ENCODE data around the gene BOD1L1. TPM values are rescaled to one million over a fixed set of nuclear protein-coding genes. Genes with fewer than 3 reads are reported as not detected.

The BOD1L1 gene
- total RNA-seq, result 14.5 TPM

- peak; percentile 79 to 92 (median 88) for DNase-seq (ENCODE audit: low read depth in 2 of 3, low spot score in 2 of 3)
These were observed at the start of gene BOD1L1 for GRCh38 chr4:13627606-13628311. TSS of gene BOD1L1 (minus strand) at chr4:13627725. CDS start at chr4:13627587, 138 bp downstream.

- no peak for DNase-seq (ENCODE audit: low read depth in 2 of 3, low spot score in 2 of 3)
These were observed 47.4 kb upstream of the BOD1L1 start for GRCh38 chr4:13674971-13675370.

GRCh38 chr4:13673167-13673566, 45.6 kb upstream of the BOD1L1 start:
- no peak for DNase-seq (ENCODE audit: low read depth in 2 of 3, low spot score in 2 of 3)

- no peak for DNase-seq (ENCODE audit: low read depth in 2 of 3, low spot score in 2 of 3)
These were observed 43.1 kb upstream of the BOD1L1 start for GRCh38 chr4:13670456-13671160.

GRCh38 chr4:13665701-13666660, 38.5 kb upstream of the BOD1L1 start:
- no peak for DNase-seq (ENCODE audit: low read depth in 2 of 3, low spot score in 2 of 3)

- no peak for DNase-seq (ENCODE audit: low read depth in 2 of 3, low spot score in 2 of 3)
These were observed 32.0 kb upstream of the BOD1L1 start for GRCh38 chr4:13659341-13660070.

- peak; percentile 41 to 81 (median 65) for DNase-seq (ENCODE audit: low read depth in 2 of 3, low spot score in 2 of 3)
These were observed 29.3 kb upstream of the BOD1L1 start for GRCh38 chr4:13656569-13657405.

GRCh38 chr4:13654162-13654797, 26.8 kb upstream of the BOD1L1 start:
- peak; percentile 46 to 85 (median 73) for DNase-seq (ENCODE audit: low read depth in 2 of 3, low spot score in 2 of 3)

GRCh38 chr4:13653766-13654161, 26.2 kb upstream of the BOD1L1 start:
- no peak for DNase-seq (ENCODE audit: low read depth in 2 of 3, low spot score in 2 of 3)

GRCh38 chr4:13647031-13647430, 19.5 kb upstream of the BOD1L1 start:
- peak in 1 of 3 donors; percentile 31 for DNase-seq (ENCODE audit: low read depth in 2 of 3, low spot score in 2 of 3)

GRCh38 chr4:13645075-13645474, 17.6 kb upstream of the BOD1L1 start:
- DNase-seq (ENCODE audit: low read depth in 2 of 3, low spot score in 2 of 3), result no peak

GRCh38 chr4:13642170-13642950, 14.8 kb upstream of the BOD1L1 start:
- no peak for DNase-seq (ENCODE audit: low read depth in 2 of 3, low spot score in 2 of 3)

- no peak for DNase-seq (ENCODE audit: low read depth in 2 of 3, low spot score in 2 of 3)
These were observed 13.6 kb upstream of the BOD1L1 start for GRCh38 chr4:13641084-13641483.

GRCh38 chr4:13640149-13640940, 12.8 kb upstream of the BOD1L1 start:
- DNase-seq (ENCODE audit: low read depth in 2 of 3, low spot score in 2 of 3), result no peak

GRCh38 chr4:13635286-13635799, 7.8 kb upstream of the BOD1L1 start:
- no peak for DNase-seq (ENCODE audit: low read depth in 2 of 3, low spot score in 2 of 3)

- DNase-seq (ENCODE audit: low read depth in 2 of 3, low spot score in 2 of 3), result no peak
These were observed 6.1 kb upstream of the BOD1L1 start for GRCh38 chr4:13633671-13634070.

GRCh38 chr4:13627178-13627605, 333 bp downstream of the BOD1L1 start:
- peak in 2 of 3 donors; percentile 53 to 65 for DNase-seq (ENCODE audit: low read depth in 2 of 3, low spot score in 2 of 3)

All from hematopoietic multipotent progenitor cell (in vitro differentiated cells).